ENCODE measurements around the gene GAREM1.

The GAREM1 gene

DNA sequence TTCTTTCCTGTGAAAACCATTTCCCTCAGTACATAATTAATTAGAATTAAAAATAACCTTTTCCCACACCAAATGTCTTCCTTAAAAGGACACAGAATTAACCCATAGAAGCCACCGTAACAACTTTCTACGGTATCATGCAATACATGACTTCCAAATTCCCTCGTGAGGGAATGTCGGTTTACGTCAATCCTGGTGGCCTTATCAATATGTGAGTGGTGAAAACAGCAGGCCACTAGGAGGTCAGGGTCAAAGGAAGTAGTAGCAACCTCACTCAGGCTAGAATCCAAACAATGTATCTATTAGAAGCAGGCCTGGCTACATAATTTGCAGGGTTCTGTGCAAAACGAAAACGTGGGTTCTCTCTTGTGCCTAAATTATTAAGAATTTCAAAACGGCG, 112.2 kb downstream of the GAREM1 start:
- TF ChIP-seq, protein P1, sequence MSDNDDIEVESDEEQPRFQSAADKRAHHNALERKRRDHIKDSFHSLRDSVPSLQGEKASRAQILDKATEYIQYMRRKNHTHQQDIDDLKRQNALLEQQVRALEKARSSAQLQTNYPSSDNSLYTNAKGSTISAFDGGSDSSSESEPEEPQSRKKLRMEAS (IDR thresholded peaks at IDR 0.05; ENCODE audit: low read depth, low read length): no peak
- TF ChIP-seq, protein P2, sequence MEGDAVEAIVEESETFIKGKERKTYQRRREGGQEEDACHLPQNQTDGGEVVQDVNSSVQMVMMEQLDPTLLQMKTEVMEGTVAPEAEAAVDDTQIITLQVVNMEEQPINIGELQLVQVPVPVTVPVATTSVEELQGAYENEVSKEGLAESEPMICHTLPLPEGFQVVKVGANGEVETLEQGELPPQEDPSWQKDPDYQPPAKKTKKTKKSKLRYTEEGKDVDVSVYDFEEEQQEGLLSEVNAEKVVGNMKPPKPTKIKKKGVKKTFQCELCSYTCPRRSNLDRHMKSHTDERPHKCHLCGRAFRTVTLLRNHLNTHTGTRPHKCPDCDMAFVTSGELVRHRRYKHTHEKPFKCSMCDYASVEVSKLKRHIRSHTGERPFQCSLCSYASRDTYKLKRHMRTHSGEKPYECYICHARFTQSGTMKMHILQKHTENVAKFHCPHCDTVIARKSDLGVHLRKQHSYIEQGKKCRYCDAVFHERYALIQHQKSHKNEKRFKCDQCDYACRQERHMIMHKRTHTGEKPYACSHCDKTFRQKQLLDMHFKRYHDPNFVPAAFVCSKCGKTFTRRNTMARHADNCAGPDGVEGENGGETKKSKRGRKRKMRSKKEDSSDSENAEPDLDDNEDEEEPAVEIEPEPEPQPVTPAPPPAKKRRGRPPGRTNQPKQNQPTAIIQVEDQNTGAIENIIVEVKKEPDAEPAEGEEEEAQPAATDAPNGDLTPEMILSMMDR (IDR thresholded peaks at IDR 0.05; ENCODE audit: low read depth, low read length): no peak
- no peak for TF ChIP-seq MYC (IDR thresholded peaks at IDR 0.05; ENCODE audit: low read depth, low read length)
- no peak for TF ChIP-seq POLR2A (IDR thresholded peaks at IDR 0.05; ENCODE audit: extremely low read depth, insufficient read length)
- no peak for DNase-seq (ENCODE audit: low read depth)
- no peak overlapping the region for H3K4me3 ChIP-seq (ENCODE audit: low read depth, low read length)

DNA sequence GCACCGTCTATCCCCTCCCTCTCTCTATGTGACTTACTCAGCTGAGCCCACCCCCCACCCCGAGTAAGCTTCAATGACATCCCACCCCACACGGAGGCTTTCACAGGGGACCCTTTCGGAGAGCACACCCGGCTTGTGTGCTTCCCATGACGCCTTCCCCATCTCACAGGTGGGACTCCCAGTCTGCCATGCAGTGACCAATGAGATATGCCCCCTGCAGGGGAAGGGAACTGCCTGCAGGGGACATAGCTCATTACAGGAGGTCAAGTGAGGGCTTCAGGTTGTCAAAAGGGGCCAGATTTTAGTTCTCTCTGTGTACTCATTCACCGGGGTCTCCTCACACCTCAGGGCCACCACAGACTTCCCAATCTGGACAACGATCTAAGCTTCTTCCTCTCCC, 112.6 kb downstream of the GAREM1 start:
- no peak overlapping the region for H3K4me3 ChIP-seq (ENCODE audit: low read depth, low read length)
- no peak for DNase-seq (ENCODE audit: low read depth)
- TF ChIP-seq, protein P1 (IDR thresholded peaks at IDR 0.05; ENCODE audit: low read depth, low read length): no peak
- TF ChIP-seq MYC (IDR thresholded peaks at IDR 0.05; ENCODE audit: low read depth, low read length): no peak
- no peak for TF ChIP-seq POLR2A (IDR thresholded peaks at IDR 0.05; ENCODE audit: extremely low read depth, insufficient read length)
- TF ChIP-seq, protein P2 (IDR thresholded peaks at IDR 0.05; ENCODE audit: low read depth, low read length): no peak

DNA sequence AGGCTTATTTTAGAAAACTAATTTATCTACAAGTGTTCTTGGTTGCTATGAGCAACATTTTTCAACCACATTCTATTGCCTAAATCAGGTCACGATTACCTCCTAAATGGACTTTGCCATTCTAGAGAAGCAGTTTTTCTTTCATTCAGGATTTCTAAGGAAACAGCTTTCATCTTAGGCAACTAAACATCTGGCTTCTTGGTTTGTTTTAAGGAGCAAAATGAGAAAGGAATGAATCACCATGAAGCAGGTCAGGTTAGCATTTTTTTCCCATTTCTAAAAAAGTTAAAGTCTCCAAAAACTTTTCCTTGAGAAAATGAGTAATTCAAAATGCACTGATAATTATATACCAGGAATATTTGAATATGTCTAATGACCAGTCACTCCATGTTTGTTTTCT, 114.8 kb downstream of the GAREM1 start:
- H3K4me3 ChIP-seq (ENCODE audit: low read depth, low read length): no peak overlapping the region
- DNase-seq (ENCODE audit: low read depth): no peak
- TF ChIP-seq POLR2A (IDR thresholded peaks at IDR 0.05; ENCODE audit: extremely low read depth, insufficient read length): no peak
- TF ChIP-seq, protein P1 (IDR thresholded peaks at IDR 0.05; ENCODE audit: low read depth, low read length): no peak
- no peak for TF ChIP-seq MYC (IDR thresholded peaks at IDR 0.05; ENCODE audit: low read depth, low read length)
- TF ChIP-seq, protein P2 (IDR thresholded peaks at IDR 0.05; ENCODE audit: low read depth, low read length): no peak

DNA sequence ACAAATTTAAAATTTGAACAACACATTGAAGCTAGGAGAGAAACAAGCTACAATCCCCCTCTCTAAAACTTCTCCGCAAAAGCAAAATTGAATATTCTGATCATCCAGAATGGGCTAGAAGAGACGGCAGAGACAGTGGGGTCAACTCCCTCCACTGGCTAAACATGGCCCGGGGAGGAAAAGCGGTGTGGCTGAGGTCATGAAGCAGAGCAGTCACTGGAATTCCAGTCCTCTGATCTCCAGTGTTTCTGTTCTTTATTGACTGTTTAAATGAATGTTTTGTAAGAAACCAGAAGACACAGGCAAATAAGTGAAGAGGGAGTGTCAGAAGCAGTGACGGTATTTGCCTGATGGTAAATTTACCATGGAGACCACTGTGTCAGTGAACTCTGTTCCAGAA, 116.2 kb downstream of the GAREM1 start:
- no peak for TF ChIP-seq MYC (IDR thresholded peaks at IDR 0.05; ENCODE audit: low read depth, low read length)
- TF ChIP-seq, protein P2 (IDR thresholded peaks at IDR 0.05; ENCODE audit: low read depth, low read length): no peak
- TF ChIP-seq, protein P1 (IDR thresholded peaks at IDR 0.05; ENCODE audit: low read depth, low read length): no peak
- TF ChIP-seq POLR2A (IDR thresholded peaks at IDR 0.05; ENCODE audit: extremely low read depth, insufficient read length): no peak
- no peak for DNase-seq (ENCODE audit: low read depth)
- no peak overlapping the region for H3K4me3 ChIP-seq (ENCODE audit: low read depth, low read length)

DNA sequence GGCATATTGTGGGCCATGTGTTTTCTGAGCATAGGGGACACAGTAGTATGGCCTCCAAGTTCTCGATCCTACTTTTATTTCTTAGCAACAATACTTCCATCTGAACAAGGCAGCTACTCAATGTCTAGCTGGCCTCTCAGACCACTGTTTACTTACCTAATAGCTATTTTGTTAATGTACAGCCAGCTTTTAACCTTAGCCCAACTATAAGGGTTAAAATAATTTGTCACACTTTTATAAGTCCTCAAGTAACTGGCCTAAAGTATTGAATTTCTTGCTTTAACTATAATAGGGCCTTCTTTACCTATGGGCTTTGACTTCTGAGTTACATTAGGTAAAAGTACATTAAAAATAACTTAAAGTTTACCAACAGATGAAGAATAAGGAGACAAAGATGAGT, 117.4 kb downstream of the GAREM1 start:
- no peak overlapping the region for H3K4me3 ChIP-seq (ENCODE audit: low read depth, low read length)
- DNase-seq (ENCODE audit: low read depth): no peak
- TF ChIP-seq, protein P1 (IDR thresholded peaks at IDR 0.05; ENCODE audit: low read depth, low read length): no peak
- TF ChIP-seq MYC (IDR thresholded peaks at IDR 0.05; ENCODE audit: low read depth, low read length) (no peak), POLR2A (IDR thresholded peaks at IDR 0.05; ENCODE audit: extremely low read depth, insufficient read length) (no peak)
- TF ChIP-seq, protein P2 (IDR thresholded peaks at IDR 0.05; ENCODE audit: low read depth, low read length): no peak

DNA sequence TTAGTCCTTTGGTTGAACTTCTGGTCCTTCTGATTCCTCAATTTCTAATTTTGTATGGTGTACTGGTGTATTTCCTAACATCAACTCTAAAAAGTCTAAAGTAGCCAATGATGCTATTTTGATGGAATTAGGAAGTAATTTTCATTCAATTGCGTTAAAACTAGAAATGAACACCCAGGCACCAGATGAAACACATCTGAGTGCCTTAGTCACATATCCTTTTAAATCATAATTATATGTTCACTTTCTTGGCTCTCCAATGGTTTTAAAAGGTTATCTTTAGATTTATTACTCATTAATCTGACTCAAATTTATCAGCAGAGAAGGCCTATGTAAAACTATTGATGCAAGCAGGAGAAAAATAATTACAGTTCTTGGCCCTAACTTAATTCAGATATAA, 119.7 kb downstream of the GAREM1 start:
- DNase-seq (ENCODE audit: low read depth): no peak
- no peak overlapping the region for H3K4me3 ChIP-seq (ENCODE audit: low read depth, low read length)
- TF ChIP-seq MYC (IDR thresholded peaks at IDR 0.05; ENCODE audit: low read depth, low read length) (no peak), POLR2A (IDR thresholded peaks at IDR 0.05; ENCODE audit: extremely low read depth, insufficient read length) (no peak)
- TF ChIP-seq, protein P1 (IDR thresholded peaks at IDR 0.05; ENCODE audit: low read depth, low read length): no peak
- TF ChIP-seq, protein P2 (IDR thresholded peaks at IDR 0.05; ENCODE audit: low read depth, low read length): no peak

Measured in NB4 (cell line).